ENCODE results near the gene CAPG.

Gene CAPG

GRCh38 chr2:85380048-85380447, 30.1 kb downstream of the CAPG start:
- no peak overlapping the region for H3K4me3 ChIP-seq (ENCODE audit: low read depth, low read length)
- POLR2A ChIA-PET, result no interaction called here
- H3K27ac ChIP-seq (ENCODE audit: extremely low read depth, low read depth, low read length), result no peak overlapping the region
- CTCF ChIA-PET, result interaction anchor here (0.5 to 1.2 kb wide), 2 partner anchors 12 to 96 kb away, joined by 3 to 5 read pairs; no protein-coding TSS in a partner anchor
- no peaks in the 10 kb centered on the region for H3K9me3 ChIP-seq (ENCODE audit: control insufficient read depth, insufficient read depth, low read depth, low read length)
- H3K4me1 ChIP-seq (ENCODE audit: control insufficient read depth, insufficient read depth, low read length), result no peaks in the 10 kb centered on the region
- TF ChIP-seq REPIN1 (tag by site-specific recombination; IDR thresholded peaks at IDR 0.05; ENCODE audit: low read depth), result no peak
- TF ChIP-seq SETDB1 (IDR thresholded peaks at IDR 0.05; ENCODE audit: insufficient read length, low read length), result peak; percentile 93
- TF ChIP-seq ZNF37A (tag by site-specific recombination; IDR thresholded peaks at IDR 0.05), result no peak
- TF ChIP-seq ZNF501 (tag by site-specific recombination; IDR thresholded peaks at IDR 0.05), result no peak
- TF ChIP-seq ZNF704 (tag by site-specific recombination; IDR thresholded peaks at IDR 0.05), result no peak
- no peak for TF ChIP-seq ZSCAN30 (tag by site-specific recombination; IDR thresholded peaks at IDR 0.05)
- peaks cover 3 to 51% of the 10 kb centered on the region in 2 experiments for H3K36me3 ChIP-seq (ENCODE audit: control insufficient read depth in 2 of 2, insufficient read depth in 1 of 2, low read length in 2 of 2)

- Histone ChIP-seq H3K36me3 (ENCODE audit: control insufficient read depth in 2 of 2, insufficient read depth in 1 of 2, low read length in 2 of 2) (peaks cover 4 to 41% of the 10 kb centered on the region in 2 experiments), H3K4me1 (ENCODE audit: control insufficient read depth, insufficient read depth, low read length) (no peaks in the 10 kb centered on the region), H3K9me3 (ENCODE audit: control insufficient read depth, insufficient read depth, low read depth, low read length) (no peaks in the 10 kb centered on the region), H3K27ac (ENCODE audit: extremely low read depth, low read depth, low read length) (no peak overlapping the region), H3K4me3 (ENCODE audit: low read depth, low read length) (no peak overlapping the region)
- no peak for TF ChIP-seq SP3 (tag by site-specific recombination; IDR thresholded peaks at IDR 0.05)
- TF ChIP-seq BCL11B (tag by site-specific recombination; IDR thresholded peaks at IDR 0.05; ENCODE audit: low read depth), result no peak
- no peak for TF ChIP-seq ZBTB7A (tag by site-specific recombination; IDR thresholded peaks at IDR 0.05; ENCODE audit: low read depth)
- TF ChIP-seq GLIS2 (tag by site-specific recombination; IDR thresholded peaks at IDR 0.05), result no peak
- TF ChIP-seq ZNF585B (tag by site-specific recombination; IDR thresholded peaks at IDR 0.05), result no peak
- no peak for TF ChIP-seq ELK4 (IDR thresholded peaks at IDR 0.05; ENCODE audit: borderline replicate concordance, low read depth, low read length)
- TF ChIP-seq ZNF692 (tag by site-specific recombination; IDR thresholded peaks at IDR 0.05), result no peak
- no peak for TF ChIP-seq ZBTB6 (tag by site-specific recombination; IDR thresholded peaks at IDR 0.05)
- TF ChIP-seq SP2 (tag by site-specific recombination; IDR thresholded peaks at IDR 0.05), result no peak
- TF ChIP-seq ZNF76 (tag by site-specific recombination; IDR thresholded peaks at IDR 0.05; ENCODE audit: borderline replicate concordance, low read depth), result no peak
- ChIA-PET POLR2A (no interaction called here), CTCF (no interaction called here)
Observed at GRCh38 chr2:85378257-85378656, 31.9 kb downstream of the CAPG start.

GRCh38 chr2:85377083-85377482, 33.1 kb downstream of the CAPG start:
- no peak overlapping the region for H3K4me3 ChIP-seq (ENCODE audit: low read depth, low read length)
- no peaks in the 10 kb centered on the region for H3K4me1 ChIP-seq (ENCODE audit: control insufficient read depth, insufficient read depth, low read length)
- peaks cover 5 to 41% of the 10 kb centered on the region in 2 experiments for H3K36me3 ChIP-seq (ENCODE audit: control insufficient read depth in 2 of 2, insufficient read depth in 1 of 2, low read length in 2 of 2)
- no peak overlapping the region for H3K27ac ChIP-seq (ENCODE audit: extremely low read depth, low read depth, low read length)
- TF ChIP-seq ZNF26 (tag by site-specific recombination; IDR thresholded peaks at IDR 0.05), result no peak
- no peaks in the 10 kb centered on the region for H3K9me3 ChIP-seq (ENCODE audit: control insufficient read depth, insufficient read depth, low read depth, low read length)
- CTCF ChIA-PET, result interaction anchor here (0.6 kb wide), 1 partner anchor 44 kb away, joined by 3 read pairs; no protein-coding TSS in a partner anchor
- POLR2A ChIA-PET, result no interaction called here

Data from HEK293 (cell line).